ENCODE data around the gene MAP3K4. TPM values are rescaled to one million over a fixed set of nuclear protein-coding genes. Genes with fewer than 3 reads are reported as not detected.

MAP3K4 gene
- total and polyA plus RNA-seq, 2 of the 8 experiments (the other 6 are each of a cell fraction or from before 2014, with no cell fraction given): 16.6 to 51.6 TPM

DNA sequence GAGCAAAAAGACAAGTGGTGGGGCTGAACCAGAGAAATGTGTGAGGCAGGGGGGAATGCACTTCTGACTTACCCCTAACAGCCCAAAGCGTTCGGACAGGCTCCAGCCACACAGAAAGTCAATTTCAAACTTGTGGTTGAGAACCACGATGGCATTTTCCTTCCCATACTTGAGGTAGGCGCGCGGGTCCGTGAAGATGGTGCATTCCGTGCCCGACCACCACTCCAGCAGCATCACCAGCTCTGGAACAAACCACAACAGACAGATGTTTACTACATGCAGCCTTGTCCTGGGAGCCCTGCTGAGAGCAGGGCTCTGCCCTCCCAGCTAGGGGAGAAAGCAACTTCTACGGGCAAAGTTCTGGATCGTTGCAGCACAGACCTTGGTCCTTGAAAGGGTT, 174.6 kb downstream of the MAP3K4 start (continued):
- TF ChIP-seq, protein P1, sequence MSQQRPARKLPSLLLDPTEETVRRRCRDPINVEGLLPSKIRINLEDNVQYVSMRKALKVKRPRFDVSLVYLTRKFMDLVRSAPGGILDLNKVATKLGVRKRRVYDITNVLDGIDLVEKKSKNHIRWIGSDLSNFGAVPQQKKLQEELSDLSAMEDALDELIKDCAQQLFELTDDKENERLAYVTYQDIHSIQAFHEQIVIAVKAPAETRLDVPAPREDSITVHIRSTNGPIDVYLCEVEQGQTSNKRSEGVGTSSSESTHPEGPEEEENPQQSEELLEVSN (IDR thresholded peaks at IDR 0.05): no peak
- TF ChIP-seq, protein P2, sequence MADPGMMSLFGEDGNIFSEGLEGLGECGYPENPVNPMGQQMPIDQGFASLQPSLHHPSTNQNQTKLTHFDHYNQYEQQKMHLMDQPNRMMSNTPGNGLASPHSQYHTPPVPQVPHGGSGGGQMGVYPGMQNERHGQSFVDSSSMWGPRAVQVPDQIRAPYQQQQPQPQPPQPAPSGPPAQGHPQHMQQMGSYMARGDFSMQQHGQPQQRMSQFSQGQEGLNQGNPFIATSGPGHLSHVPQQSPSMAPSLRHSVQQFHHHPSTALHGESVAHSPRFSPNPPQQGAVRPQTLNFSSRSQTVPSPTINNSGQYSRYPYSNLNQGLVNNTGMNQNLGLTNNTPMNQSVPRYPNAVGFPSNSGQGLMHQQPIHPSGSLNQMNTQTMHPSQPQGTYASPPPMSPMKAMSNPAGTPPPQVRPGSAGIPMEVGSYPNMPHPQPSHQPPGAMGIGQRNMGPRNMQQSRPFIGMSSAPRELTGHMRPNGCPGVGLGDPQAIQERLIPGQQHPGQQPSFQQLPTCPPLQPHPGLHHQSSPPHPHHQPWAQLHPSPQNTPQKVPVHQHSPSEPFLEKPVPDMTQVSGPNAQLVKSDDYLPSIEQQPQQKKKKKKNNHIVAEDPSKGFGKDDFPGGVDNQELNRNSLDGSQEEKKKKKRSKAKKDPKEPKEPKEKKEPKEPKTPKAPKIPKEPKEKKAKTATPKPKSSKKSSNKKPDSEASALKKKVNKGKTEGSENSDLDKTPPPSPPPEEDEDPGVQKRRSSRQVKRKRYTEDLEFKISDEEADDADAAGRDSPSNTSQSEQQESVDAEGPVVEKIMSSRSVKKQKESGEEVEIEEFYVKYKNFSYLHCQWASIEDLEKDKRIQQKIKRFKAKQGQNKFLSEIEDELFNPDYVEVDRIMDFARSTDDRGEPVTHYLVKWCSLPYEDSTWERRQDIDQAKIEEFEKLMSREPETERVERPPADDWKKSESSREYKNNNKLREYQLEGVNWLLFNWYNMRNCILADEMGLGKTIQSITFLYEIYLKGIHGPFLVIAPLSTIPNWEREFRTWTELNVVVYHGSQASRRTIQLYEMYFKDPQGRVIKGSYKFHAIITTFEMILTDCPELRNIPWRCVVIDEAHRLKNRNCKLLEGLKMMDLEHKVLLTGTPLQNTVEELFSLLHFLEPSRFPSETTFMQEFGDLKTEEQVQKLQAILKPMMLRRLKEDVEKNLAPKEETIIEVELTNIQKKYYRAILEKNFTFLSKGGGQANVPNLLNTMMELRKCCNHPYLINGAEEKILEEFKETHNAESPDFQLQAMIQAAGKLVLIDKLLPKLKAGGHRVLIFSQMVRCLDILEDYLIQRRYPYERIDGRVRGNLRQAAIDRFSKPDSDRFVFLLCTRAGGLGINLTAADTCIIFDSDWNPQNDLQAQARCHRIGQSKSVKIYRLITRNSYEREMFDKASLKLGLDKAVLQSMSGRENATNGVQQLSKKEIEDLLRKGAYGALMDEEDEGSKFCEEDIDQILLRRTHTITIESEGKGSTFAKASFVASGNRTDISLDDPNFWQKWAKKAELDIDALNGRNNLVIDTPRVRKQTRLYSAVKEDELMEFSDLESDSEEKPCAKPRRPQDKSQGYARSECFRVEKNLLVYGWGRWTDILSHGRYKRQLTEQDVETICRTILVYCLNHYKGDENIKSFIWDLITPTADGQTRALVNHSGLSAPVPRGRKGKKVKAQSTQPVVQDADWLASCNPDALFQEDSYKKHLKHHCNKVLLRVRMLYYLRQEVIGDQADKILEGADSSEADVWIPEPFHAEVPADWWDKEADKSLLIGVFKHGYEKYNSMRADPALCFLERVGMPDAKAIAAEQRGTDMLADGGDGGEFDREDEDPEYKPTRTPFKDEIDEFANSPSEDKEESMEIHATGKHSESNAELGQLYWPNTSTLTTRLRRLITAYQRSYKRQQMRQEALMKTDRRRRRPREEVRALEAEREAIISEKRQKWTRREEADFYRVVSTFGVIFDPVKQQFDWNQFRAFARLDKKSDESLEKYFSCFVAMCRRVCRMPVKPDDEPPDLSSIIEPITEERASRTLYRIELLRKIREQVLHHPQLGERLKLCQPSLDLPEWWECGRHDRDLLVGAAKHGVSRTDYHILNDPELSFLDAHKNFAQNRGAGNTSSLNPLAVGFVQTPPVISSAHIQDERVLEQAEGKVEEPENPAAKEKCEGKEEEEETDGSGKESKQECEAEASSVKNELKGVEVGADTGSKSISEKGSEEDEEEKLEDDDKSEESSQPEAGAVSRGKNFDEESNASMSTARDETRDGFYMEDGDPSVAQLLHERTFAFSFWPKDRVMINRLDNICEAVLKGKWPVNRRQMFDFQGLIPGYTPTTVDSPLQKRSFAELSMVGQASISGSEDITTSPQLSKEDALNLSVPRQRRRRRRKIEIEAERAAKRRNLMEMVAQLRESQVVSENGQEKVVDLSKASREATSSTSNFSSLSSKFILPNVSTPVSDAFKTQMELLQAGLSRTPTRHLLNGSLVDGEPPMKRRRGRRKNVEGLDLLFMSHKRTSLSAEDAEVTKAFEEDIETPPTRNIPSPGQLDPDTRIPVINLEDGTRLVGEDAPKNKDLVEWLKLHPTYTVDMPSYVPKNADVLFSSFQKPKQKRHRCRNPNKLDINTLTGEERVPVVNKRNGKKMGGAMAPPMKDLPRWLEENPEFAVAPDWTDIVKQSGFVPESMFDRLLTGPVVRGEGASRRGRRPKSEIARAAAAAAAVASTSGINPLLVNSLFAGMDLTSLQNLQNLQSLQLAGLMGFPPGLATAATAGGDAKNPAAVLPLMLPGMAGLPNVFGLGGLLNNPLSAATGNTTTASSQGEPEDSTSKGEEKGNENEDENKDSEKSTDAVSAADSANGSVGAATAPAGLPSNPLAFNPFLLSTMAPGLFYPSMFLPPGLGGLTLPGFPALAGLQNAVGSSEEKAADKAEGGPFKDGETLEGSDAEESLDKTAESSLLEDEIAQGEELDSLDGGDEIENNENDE (IDR thresholded peaks at IDR 0.05; ENCODE audit: insufficient replicate concordance, low read length): no peak
- TF ChIP-seq CHD1 (IDR thresholded peaks at IDR 0.05; ENCODE audit: low read depth, low read length): no peak
- TF ChIP-seq SP4 (IDR thresholded peaks at IDR 0.05; ENCODE audit: low read length): no peak
- TF ChIP-seq HDAC2 (IDR thresholded peaks at IDR 0.05; ENCODE audit: borderline replicate concordance in 1 of 2, low read depth in 2 of 2, low read length in 2 of 2): no peak
